HEK293T (cell line): Measurements from ENCODE around the gene PSMB9.

ENCODE experiments used
- ELF4 ChIP-seq: fragments of 450-650 bp; IDR thresholded peaks from 2 replicates; pipeline ENCODE4 v1.6.1; 2017; ENCODE audit warnings: antibody characterized with exemption
- FOXK2 ChIP-seq: fragments of 450-650 bp; IDR thresholded peaks from 2 replicates; pipeline ENCODE4 v1.6.1; 2016; ENCODE audit warnings: mild to moderate bottlenecking
- FOXM1 ChIP-seq: fragments of 450-650 bp; IDR thresholded peaks from 2 replicates; pipeline ENCODE4 v1.6.1; 2017; ENCODE audit warnings: mild to moderate bottlenecking, borderline replicate concordance
- SP1 ChIP-seq: fragments of 450-650 bp; IDR thresholded peaks from 2 replicates; pipeline ENCODE4 v1.6.1; 2017
- SUZ12 ChIP-seq: fragments of 450-650 bp; IDR thresholded peaks from 2 replicates; pipeline ENCODE4 v1.6.1; 2016; ENCODE audit warnings: mild to moderate bottlenecking
- ZNF384 ChIP-seq: fragments of 450-650 bp; IDR thresholded peaks from 2 replicates; pipeline ENCODE4 v1.6.1; 2016

DNA sequence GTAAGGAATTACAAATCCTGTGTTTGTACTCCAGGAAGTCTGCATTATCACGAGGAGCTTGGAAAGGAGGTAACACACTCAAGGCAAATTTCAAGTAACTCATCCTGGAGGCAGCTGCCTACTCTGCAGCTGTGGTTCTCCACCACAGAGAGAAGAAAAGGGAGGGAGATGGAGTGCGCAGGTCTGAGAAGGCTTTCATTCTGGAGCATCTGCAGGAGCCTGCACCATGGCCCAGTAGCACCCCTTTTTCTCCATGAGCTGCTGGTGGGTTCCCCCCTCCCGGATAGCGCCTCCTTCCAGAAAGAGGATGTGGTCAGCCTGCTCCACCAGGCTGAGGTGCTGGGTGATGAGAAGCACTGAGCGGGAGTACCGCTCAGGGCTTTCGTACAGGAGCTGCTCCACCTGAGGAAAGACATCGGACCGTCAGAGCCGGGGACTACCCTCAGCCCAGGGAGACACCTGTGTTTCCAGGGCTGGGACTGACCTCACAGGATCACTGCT is 8.6 kb upstream of the PSMB9 start:
- TF ChIP-seq SUZ12 (no peak), SP1 (no peak), FOXM1 (no peak), ZNF384 (no peak), FOXK2 (no peak), ELF4 (no peak)
